ENCODE data around the gene TMEM19.

The TMEM19 gene

GRCh38 chr12:71744522-71745300 is 58.8 kb downstream of the TMEM19 start:
- Histone ChIP-seq H3K9me3 (ENCODE audit: severe bottlenecking) (no peaks in the 10 kb centered on the region), H3K27me3 (ENCODE audit: insufficient read depth, poor library complexity, severe bottlenecking) (no peaks in the 10 kb centered on the region), H3K4me1 (ENCODE audit: insufficient read depth, poor library complexity, severe bottlenecking) (no peaks in the 10 kb centered on the region), H3K36me3 (ENCODE audit: low read depth) (no peaks in the 10 kb centered on the region), H3K27ac (ENCODE audit: poor library complexity, severe bottlenecking) (no peak overlapping the region), H3K4me3 (ENCODE audit: severe bottlenecking) (no peak overlapping the region)
- TF ChIP-seq CTCF (IDR thresholded peaks at IDR 0.05; ENCODE audit: poor library complexity, severe bottlenecking), result no peak
- DNase-seq (ENCODE audit: low spot score) (no peak), ATAC-seq (ENCODE audit: low read depth) (no peak)

- DNase-seq (ENCODE audit: low spot score), result no peak
- H3K4me3 ChIP-seq (ENCODE audit: severe bottlenecking), result no peak overlapping the region
- no peaks in the 10 kb centered on the region for H3K36me3 ChIP-seq (ENCODE audit: low read depth)
- H3K27ac ChIP-seq (ENCODE audit: poor library complexity, severe bottlenecking), result no peak overlapping the region
- ATAC-seq (ENCODE audit: low read depth), result peak; percentile 83
- no peaks in the 10 kb centered on the region for H3K27me3 ChIP-seq (ENCODE audit: insufficient read depth, poor library complexity, severe bottlenecking)
- H3K9me3 ChIP-seq (ENCODE audit: severe bottlenecking), result no peaks in the 10 kb centered on the region
- peak; percentile 90 for TF ChIP-seq CTCF (IDR thresholded peaks at IDR 0.05; ENCODE audit: poor library complexity, severe bottlenecking)
- H3K4me1 ChIP-seq (ENCODE audit: insufficient read depth, poor library complexity, severe bottlenecking), result no peaks in the 10 kb centered on the region
These were observed 61.2 kb downstream of the TMEM19 start for GRCh38 chr12:71746974-71747611.

DNA sequence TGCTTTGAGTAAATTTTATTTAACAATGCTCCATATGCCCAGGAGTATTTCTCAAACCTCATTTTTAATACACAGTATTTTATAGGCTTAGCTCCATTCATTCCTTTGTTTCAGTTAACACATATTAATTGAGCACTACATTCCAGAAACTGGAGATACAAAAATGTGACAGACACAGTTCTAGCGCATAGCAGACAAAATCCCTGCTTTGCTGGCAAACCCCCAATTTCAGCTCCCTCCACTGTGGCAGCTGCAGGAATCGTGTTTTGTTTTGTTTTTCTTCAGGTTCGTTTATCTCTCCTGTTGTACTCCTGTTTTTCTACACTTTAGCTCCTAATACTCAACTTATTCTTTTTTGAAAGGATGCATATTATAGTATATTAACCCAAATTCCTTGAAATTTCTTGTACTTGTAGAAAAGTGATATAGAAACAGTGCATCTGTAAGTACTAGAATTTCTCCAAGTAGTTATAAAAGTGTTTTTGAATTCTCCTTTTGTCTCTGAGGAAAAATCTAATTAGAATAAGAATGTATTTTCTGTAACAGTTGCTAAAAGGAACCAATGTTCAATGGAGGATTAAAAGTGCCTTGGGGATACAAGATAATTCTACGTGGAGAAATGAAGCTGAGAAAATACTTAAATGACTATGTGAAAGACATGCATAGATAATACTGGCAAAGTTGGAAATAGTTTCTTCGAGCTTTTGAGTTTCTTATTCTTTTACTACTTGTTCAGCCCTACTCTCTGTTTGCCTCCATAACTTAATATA is 62.4 kb downstream of the TMEM19 start:
- no peak for TF ChIP-seq CTCF (IDR thresholded peaks at IDR 0.05; ENCODE audit: poor library complexity, severe bottlenecking)
- Histone ChIP-seq H3K27me3 (ENCODE audit: insufficient read depth, poor library complexity, severe bottlenecking) (no peaks in the 10 kb centered on the region), H3K9me3 (ENCODE audit: severe bottlenecking) (no peaks in the 10 kb centered on the region), H3K4me3 (ENCODE audit: severe bottlenecking) (no peak overlapping the region), H3K27ac (ENCODE audit: poor library complexity, severe bottlenecking) (no peak overlapping the region), H3K36me3 (ENCODE audit: low read depth) (no peaks in the 10 kb centered on the region), H3K4me1 (ENCODE audit: insufficient read depth, poor library complexity, severe bottlenecking) (no peaks in the 10 kb centered on the region)
- DNase-seq (ENCODE audit: low spot score) (no peak), ATAC-seq (ENCODE audit: low read depth) (no peak)

DNA sequence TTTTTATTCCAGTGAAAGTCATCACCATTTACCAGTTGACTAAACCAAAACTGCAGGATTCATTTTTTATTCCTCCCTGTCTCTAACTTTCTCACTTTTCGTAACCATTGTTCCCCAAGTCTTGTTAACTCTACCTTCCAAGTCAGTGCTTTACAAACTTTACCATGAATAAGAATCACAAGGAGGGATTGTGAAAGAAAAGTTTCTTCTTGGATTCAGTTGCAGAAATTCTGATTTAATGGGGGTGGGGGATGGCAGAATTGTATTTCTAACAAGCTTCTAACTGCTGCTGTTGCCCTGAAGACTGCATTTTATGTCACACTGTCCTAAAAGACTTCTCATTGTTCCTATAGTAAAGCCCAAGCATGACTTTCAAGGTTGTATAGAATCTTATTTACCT is 63.8 kb downstream of the TMEM19 start:
- no peak for TF ChIP-seq CTCF (IDR thresholded peaks at IDR 0.05; ENCODE audit: poor library complexity, severe bottlenecking)
- DNase-seq (ENCODE audit: low spot score) (no peak), ATAC-seq (ENCODE audit: low read depth) (no peak)
- H3K36me3 ChIP-seq (ENCODE audit: low read depth), result no peaks in the 10 kb centered on the region
- no peak overlapping the region for H3K4me3 ChIP-seq (ENCODE audit: severe bottlenecking)
- no peaks in the 10 kb centered on the region for H3K27me3 ChIP-seq (ENCODE audit: insufficient read depth, poor library complexity, severe bottlenecking)
- no peak overlapping the region for H3K27ac ChIP-seq (ENCODE audit: poor library complexity, severe bottlenecking)
- no peaks in the 10 kb centered on the region for H3K4me1 ChIP-seq (ENCODE audit: insufficient read depth, poor library complexity, severe bottlenecking)
- H3K9me3 ChIP-seq (ENCODE audit: severe bottlenecking), result no peaks in the 10 kb centered on the region

Measured in RWPE2 (cell line).